Fibroblast of skin of left biceps (primary cell): ENCODE data around the gene GMDS.
"Not testable (repeated sequence)": the region's sequence is repeated elsewhere in the genome, so short reads cannot be mapped to it uniquely, and the experiment has no call there.

Experiments used
- DNase-seq, 2 experiments: peaks; one replicate each; pipeline ENCODE4 v3.0.0-alpha.2; 2013; ENCODE audit warnings: low read depth in 2 of 2

Gene GMDS

DNA sequence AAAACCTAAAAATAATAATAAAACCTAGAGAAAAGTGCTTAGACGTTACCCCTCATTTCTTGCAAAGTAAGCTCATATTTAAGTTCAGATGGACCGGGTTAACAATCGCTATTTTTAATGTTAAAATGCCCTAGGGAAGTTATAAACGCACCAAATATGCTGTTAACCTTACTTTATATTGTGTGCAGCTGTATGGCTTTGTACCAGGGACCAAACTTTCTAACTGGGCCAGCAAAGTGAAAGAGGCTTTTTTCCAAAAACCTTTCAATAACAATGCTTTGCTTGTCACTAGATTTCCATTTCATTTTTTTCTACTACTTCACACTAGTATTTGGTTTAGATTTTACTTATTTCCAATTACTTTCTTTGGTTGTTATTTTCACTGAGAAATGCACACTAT is 387.2 kb downstream of the GMDS start:
- DNase-seq: no peak

DNA sequence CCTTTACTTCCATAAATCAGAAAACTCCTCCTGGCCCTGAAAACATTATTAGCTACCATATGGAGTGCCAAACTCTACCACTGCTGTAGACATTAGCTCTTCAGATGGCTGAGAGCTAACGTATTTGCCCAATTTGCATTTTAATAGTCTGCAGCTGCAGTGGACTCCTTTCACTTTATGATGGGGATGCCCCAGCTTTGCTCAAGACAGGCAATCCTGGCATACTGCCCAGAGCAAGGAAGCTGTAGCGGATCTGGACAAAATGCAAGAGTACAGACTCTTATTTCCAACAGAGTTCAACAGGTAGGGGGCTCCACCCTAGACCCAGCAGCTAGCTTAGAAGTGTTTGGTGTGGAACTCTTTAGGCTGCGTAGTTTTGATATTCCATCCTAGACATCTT is 389.0 kb downstream of the GMDS start:
- peak in 1 of 2 experiments; percentile 33 for DNase-seq

DNA sequence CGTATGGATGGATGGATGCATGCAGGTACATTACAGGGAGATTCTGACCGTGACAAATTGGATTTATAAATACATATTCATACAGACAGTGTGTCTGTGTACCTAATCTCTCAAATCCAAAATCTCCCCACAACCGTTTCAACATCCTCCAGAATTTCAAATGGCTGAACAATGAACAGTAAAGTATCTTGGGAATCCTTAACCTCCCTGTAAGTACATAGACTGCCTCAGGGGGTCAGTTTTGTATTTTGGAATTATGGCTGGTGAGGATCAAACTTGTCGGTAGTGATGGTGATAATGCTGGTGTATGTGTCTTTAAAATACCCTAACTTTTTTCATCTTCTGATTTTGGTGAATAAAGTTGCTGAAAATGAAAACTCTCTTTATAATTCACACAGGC is 389.5 kb downstream of the GMDS start:
- no peak for DNase-seq

DNA sequence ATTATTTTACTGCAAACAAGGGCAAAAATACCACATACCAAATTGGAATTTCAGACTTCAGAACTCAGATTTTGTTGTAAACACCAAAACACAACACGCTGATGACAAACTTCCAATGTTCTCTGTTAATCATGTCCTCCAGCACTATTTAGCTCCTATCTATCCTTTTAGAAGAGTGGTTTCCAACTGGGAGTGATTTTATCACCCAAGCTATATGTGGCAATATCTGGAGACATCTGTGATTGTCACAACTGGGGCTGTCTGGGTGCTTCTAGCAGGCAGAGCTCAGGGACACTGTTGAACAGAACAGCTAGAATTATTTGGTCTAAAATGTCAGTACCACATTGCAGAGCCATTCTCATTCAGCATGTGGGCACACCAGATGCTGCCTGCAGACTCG is 391.1 kb downstream of the GMDS start:
- no peak for DNase-seq

DNA sequence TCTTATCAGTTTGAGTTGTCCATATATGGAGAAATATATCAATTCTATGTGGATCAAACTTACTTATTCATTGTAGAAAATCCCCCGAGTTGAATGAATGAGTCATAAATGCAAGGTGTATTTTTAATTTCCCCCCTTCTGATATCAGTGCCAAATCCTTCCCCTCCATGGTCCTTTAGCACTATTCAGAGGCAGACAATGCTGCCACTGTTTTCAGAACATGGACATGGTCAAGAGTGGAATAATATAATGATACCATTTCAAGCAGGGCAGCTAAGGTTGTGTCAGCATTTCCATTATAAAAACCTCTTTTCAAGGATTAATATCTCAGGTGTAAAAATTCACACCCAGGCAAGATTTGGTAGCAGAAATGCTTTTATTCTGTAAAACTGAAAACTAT is 391.6 kb downstream of the GMDS start:
- DNase-seq: no peak

DNA sequence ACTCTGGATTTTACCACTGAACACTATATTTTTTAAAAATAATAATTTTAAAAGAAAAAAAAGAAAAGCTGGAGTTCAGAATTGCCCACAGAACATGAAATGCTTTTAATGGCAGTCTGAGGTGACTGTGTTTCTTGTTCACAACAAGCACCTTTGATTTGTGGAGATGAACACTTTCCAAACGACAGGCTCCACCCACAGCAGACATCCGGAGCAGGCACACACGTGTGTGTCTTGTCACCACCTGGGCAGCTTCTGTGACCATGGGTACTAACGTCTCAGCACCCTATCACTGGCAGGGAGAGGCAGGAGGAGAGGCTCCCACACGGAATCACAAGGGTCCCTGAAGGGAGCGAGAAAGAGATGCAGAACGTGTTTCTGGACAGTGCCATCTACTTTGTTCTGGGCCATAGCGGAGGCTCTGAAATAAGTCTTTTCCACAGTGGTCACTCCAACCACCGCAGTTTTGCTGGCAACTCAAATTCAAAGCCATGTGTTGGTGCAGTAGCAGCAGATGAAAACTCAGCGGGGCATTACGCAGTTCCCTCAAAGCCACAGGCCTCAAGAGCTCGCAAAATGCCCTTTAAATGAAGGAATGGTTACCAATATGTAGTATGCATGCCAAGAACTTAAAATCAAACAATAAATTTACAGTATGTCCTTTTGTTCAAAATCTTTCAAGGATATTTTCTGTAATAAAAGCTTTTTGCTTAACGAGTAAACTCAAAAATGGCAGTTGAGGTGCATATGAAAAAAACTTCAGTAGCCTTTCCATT is 393.5 kb downstream of the GMDS start:
- DNase-seq: no peak

DNA sequence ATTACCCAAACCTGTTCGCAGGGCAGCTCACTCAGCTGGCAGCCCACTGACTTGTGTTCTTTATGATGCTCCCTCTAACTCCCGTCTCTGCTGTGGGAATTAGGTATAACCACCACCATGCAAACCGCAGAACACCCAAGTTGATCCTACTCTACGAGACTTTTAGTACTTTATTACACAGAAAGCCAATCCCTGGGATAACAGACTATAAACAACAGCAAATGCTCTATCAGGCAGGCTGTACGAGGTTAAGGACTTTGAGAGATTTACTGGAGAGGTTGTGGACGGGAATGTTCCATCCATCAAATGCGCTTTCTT is 394.6 kb downstream of the GMDS start:
- DNase-seq: no peak

DNA sequence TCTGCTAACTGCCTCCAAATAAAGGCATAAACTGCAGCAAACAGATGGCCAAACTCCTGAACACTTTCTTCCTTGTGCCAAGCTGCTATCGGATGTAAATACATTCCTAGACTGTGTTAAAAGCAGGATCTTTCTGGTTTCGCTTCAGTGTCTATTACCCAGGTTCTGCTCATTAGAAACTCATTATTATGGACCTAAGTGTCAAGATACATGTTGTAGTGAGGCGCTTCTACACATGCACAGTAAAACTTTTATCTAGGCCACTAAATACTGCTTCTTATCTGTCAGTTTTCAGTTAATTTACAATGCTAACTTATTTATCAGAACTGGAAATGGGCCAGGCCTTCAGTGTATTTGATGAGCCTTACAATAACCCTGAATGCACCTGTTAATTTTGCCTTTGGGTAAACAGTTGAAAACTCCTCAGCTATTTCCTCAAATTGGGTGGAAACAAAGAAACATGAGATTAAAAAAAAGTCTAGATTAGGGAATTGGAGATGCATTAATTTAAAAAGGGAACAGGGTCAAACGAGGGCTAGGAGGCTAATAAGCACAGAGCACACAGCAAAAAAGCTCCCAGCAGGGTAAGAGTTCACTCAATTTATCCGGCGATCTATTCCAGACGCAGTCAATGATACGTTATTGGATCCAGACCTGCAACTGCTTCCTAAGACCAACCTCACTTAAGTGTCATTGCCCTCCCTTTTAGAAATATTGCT is 395.1 kb downstream of the GMDS start:
- no peak for DNase-seq

DNA sequence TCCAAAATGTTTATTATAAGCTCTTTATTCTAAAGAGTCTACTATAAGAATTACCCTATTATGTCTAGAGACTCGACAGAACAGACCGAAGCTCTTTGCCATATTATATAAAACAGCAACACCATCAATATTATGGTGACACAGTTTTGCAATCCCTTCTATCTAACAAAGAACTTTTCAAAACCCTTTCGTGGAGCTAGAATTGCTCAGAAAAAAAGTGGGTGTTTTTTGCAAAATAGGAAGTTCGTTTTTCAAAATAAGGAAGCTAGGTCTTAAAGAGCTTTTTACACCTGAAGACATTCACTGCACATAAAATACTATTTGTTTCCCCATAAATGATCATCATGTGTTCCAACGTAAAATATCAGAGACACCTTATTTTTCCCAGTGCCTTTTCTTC is 395.7 kb downstream of the GMDS start:
- no peak for DNase-seq

DNA sequence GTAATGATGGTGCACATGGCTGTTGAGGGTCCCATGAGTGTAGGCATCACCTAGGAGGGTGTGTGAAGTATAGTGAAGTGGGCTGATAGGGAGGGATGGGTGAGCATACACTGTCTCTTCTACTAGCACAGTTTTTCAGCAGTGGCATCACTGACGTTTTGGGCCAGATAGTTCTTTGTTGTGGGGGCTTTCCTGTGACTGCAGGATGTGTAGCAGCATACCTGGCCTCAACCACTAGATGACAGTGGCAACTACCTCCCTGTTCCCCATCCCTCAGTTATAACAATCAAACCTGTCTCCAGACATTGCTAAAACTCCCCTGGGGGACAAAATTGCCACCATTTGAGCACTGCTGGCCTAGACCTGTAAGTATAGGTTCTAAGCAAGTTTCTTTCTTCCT is 396.7 kb downstream of the GMDS start:
- DNase-seq: no peak

DNA sequence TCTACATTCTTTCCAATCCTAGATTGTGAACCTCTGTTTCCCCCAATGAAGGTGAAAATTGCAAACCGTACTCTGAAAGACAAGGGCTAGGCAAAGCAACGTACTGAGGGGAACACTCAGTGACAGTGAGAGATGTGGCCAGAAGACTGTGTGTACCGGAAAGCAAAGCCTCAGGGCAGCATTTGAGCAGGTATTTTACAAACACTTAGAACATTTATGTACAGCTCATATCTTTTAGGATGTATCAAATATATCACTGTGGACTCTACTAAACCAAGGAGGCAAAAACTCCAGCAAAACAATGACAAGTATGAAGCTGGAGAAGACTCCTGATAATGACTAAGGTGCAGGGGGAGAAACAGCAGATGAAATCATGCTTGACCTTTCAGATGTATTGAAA is 398.8 kb downstream of the GMDS start:
- DNase-seq: no peak

DNA sequence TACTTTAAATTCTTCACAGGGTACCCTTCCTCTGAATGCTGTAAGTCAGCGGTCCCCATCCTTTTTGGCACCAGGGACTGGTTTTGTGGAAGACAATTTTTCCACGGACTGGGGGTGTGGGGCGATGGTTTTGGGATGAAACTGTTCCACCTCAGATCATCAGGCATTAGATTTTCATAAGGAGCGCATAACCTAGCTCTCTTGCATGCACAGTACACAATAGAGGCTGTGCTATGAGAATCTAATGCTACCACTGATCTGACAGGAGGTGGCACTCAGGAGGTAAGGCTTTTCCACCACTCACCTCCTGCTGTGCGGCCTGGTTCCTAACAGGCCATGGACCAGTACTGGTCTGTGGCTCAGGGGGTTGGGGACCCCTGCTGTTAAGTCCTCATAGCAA is 399.9 kb downstream of the GMDS start:
- not testable (repeated sequence) for DNase-seq

DNA sequence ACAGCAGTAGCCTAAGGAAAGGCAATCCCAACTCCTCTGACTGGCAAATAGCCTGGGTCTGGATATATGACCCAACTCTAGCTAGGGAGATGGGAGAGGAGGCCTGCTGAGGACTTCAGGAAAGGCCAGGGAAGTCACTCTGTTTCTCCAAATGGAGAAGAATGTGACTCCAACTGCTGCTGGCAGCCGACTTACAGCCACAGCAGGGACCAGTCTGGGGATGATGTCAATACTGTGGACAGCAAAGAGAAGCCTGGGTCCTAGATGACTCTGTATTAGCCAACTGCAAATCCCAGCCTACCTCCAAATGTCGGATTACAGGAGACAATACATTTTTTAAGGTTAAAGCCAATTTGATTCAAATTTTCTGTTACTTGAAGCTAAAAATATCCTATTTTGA is 403.1 kb downstream of the GMDS start:
- DNase-seq: no peak

DNA sequence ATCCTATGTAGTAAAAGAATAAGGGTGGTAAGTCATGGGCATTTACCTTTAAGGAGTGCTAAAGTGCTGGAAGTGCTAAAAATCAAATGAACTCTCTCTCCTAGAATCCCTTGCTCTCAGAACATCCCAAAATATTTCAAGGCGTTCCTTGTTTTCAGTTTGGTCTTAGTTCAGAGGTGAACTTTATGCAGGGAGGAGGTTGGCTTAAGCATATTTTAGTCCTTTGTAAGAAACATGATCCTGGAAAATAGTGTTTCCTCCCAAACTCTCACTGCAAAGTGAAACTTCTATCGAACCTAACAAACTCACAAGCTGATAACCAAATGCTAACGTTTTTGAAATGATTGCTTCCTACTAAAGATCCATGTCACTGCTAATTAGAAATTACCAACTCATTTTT is 404.3 kb downstream of the GMDS start:
- DNase-seq: no peak

DNA sequence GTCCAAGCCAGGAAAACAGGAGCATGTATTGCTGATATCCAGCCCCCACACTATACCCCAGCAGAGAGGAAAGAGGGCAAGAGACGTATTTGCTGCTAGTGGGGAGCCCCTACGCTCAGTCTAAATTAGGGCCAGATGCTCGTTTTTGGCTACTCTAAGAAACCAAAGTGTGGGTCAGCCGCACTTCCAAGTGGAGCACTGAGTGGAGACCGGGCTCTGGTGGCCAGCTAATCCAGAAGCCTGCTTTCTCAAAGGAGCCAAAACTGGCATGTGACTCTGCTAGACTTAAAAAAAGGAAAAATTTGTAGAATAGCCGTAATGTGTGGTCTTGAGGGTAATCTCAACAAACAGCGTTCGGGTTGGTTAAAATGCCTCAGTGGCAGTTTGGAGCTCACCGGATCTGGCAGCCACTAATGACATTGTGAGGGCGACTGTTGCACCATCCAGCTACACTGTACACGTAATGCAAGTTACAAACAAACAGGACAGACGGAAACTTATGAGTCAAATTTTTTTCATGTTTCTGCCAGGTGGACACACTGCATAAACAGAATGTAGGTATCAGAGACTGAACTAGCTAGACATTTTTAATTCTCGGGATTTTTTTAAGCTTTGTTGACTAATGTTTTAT is 404.8 kb downstream of the GMDS start:
- DNase-seq: no peak

DNA sequence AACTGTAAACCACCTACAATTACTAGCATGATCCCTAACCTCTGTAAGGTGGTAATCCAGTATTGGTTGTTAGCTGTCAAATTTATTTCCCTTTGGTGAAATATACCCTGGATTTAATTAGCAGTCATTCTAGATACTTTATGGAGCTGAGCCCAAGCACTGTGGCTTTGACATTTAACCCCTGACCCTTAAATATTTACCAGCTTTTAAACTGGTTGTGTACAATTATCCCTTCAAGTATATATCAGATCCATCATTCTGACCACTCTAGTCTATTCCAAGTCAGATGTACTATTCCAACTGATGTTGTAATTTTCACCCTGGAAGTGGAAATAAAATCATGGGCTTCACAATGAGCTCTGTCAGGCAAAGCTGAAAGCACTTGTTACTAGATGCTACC is 406.0 kb downstream of the GMDS start:
- no peak for DNase-seq

DNA sequence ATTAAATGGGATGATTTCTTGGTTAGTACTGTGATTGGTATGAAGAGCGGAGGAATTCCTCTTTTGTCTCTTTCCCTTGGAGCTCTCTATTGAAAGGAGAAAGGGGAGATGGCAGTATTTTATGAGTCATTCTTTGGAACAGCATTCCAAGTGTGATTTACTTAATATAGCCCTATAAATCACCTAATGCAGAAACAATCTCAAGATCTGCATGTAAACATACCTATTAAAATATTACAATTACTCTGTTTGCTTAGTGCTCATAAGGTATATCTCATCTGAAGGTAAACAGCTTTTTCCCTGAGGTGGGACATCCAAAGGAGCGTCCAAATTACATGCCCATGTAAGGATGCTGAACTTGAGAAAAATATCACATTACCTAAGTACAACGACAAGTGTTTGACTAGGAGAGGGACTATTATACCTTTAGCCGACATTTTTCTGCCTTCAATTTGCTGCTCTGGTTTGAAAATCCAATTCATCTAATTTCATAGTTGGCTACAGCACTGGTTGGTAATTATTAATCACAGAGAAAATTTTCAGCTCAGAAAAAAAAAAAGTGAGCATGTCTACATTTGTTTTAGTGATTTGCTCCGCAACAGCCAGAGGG is 406.7 kb downstream of the GMDS start:
- peak in 1 of 2 experiments; percentile 25 for DNase-seq

DNA sequence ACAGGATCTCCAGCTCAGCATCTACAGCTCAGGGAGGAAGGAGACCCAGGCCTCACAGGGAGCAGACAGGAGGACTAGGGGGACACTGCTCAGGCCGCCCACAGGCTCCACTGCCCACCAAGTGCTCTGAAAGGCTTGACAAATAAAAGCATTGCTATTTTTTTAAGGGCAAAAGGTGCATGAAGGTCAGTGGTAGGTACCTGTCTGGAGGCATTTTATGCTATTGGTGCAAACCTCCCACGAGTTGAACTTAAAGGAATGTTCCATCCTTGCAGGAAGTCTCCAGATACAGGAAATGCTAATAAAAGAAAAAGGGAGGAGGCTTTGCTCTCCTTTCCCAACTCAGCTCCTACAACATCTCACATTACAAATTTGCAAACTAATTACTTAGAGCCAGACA is 407.6 kb downstream of the GMDS start:
- no peak for DNase-seq

DNA sequence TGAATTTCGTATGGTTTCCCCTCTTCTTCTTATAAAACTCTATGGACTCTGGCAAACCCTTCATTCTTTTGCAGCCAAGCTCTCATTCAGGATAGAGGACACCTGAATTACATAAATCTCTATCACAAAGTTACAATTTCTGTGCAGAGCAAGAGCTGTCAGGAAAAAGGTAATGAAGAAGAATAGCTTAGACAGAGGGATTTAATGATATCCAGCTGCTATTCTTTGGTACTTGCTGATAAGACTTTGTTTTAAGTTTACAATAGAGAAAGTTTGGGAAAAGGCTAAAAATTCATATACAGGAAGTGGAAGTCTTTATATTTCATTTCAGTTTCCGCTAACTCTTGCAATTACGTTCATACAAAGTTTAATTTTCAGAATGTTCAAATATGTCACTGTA is 408.7 kb downstream of the GMDS start:
- DNase-seq: no peak

DNA sequence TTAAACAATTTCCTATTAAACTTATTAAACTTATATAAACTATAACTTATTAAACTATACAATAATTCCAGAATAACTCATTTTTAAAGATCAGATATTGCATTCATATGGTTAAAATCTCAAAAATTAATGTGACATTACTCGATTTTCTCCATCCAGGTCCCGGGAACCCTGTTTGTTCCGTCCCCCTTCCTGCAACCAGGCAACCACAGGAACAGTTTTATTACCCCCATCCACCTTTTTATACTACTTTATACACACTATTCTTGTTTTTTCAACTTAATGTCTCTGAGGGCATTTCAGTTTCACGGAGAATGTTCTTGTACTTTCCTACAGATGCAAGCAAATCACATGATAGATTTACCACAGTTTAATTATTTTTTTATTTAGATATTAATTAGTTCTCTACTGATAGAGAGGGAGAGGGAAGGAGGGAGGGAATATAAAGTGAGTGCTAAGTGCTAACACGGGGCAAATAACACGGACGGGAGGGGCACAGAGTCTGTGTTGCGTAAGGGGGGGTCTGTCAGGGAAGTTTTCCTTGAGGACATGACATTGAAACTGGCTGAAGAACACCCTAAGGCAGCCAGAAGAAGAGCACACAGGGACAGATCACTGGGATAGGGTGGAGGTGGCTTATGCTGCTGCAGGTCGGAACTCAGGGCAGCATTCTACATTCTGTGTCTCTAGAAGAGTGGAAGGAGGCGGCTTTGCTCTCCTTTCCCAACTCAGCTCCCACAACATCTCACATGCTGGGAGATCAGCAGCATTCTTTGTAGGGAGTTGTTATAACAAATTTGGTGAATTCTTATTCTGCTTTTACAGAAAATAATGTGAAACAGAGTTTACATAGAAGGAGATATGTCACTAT is 410.5 kb downstream of the GMDS start:
- DNase-seq: no peak

DNA sequence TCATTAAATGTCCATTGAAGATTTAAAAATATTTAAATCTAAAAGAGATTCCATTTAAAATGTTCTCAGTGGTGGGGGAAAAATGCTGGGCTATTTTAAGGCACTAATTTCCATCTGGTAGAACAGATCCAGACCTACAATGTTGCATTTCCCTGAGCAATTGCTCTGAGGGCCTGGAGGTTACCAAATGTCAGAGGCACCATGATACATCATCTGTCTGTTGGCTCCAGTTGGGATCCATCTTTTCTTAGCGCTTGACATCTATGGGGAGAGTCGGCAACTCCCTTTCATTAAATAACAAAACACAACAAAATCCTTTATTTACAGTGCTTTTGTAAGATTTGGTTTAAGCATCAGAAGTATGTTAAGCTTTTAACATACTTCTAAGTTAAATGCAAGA is 411.2 kb downstream of the GMDS start:
- DNase-seq: no peak
